ENCODE results near the gene RASA3. TPM values are rescaled to one million over a fixed set of nuclear protein-coding genes. Genes with fewer than 3 reads are reported as not detected.

RASA3 gene
- total RNA-seq, 1 experiment from 2014 or later: 10.0 TPM

DNA sequence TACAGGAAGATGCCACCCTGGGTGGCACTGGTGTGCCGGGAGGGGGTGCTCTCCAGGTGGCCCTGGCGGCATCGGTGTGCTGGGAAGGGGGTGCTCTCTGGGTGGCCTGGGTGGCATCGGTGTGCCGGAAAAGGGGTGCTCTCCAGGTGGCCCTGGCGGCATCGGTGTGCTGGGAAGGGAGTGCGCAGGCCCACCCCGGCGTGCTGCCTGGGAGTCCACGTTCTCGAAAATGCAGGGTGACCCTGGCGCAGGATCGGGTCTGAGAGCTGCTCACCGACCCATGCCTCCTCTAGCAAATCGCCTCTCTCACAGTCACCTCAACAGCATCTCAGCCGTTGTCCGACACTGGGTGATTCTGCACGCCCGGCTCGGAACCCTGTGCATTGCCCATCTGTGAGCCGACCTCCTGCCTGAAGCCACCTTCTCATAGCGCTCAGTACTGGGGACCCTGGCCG, 36.4 kb downstream of the RASA3 start:
- no peak overlapping the region for H3K4me3 ChIP-seq
- ChIA-PET CTCF (no interaction called here), POLR2A (ENCODE audit: unreplicated experiment) (interaction anchor here (0.7 kb wide), 1 partner anchor 136 kb away, joined by 4 read pairs; no protein-coding TSS in a partner anchor)
- intact Hi-C loops (cut with micrococcal nuclease; ENCODE audit: unreplicated experiment): no loop called here
- no peak overlapping the region for H3K27ac ChIP-seq
- peaks cover 17% of the 10 kb centered on the region; the same call in 1 of the 2 replicates for H3K9me3 ChIP-seq (ENCODE audit: insufficient read depth, low read depth)
- TF ChIP-seq, protein P1, sequence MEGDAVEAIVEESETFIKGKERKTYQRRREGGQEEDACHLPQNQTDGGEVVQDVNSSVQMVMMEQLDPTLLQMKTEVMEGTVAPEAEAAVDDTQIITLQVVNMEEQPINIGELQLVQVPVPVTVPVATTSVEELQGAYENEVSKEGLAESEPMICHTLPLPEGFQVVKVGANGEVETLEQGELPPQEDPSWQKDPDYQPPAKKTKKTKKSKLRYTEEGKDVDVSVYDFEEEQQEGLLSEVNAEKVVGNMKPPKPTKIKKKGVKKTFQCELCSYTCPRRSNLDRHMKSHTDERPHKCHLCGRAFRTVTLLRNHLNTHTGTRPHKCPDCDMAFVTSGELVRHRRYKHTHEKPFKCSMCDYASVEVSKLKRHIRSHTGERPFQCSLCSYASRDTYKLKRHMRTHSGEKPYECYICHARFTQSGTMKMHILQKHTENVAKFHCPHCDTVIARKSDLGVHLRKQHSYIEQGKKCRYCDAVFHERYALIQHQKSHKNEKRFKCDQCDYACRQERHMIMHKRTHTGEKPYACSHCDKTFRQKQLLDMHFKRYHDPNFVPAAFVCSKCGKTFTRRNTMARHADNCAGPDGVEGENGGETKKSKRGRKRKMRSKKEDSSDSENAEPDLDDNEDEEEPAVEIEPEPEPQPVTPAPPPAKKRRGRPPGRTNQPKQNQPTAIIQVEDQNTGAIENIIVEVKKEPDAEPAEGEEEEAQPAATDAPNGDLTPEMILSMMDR (conservative IDR thresholded peaks at IDR 0.05): no peak
- no peak for TF ChIP-seq EZH2 (IDR thresholded peaks at IDR 0.05; ENCODE audit: low read depth)
- no peaks in the 10 kb centered on the region for H3K36me3 ChIP-seq (ENCODE audit: low read depth)
- H3K4me1 ChIP-seq (replicated peaks; ENCODE audit: insufficient read depth): no peaks in the 10 kb centered on the region
- no peak overlapping the region for H2AFZ ChIP-seq
- no TSS peak for BruUV-seq (replicated peaks)
- H4K20me1 ChIP-seq (ENCODE audit: insufficient read depth): no peaks in the 10 kb centered on the region
- no peak for DNase-seq
- H3K79me2 ChIP-seq (ENCODE audit: low read depth): no peaks in the 10 kb centered on the region
- no peaks in the 10 kb centered on the region for H3K27me3 ChIP-seq (ENCODE audit: insufficient read depth, low read depth)
- H3K9me2 ChIP-seq (ENCODE audit: insufficient read depth): no peaks in the 10 kb centered on the region
- H3F3A ChIP-seq (ENCODE audit: insufficient read depth, low read depth): peaks cover 11% of the 10 kb centered on the region; the same call in 1 of the 2 replicates
- no peak overlapping the region for H3K4me2 ChIP-seq

- Histone ChIP-seq H3K4me3 (no peak overlapping the region), H4K20me1 (ENCODE audit: insufficient read depth) (no peaks in the 10 kb centered on the region), H3K27ac (no peak overlapping the region), H3K27me3 (ENCODE audit: insufficient read depth, low read depth) (no peaks in the 10 kb centered on the region), H3K4me2 (no peak overlapping the region), H3K9me2 (ENCODE audit: insufficient read depth) (no peaks in the 10 kb centered on the region), H3K4me1 (replicated peaks; ENCODE audit: insufficient read depth) (no peaks in the 10 kb centered on the region), H3K9me3 (ENCODE audit: insufficient read depth, low read depth) (peaks cover 18% of the 10 kb centered on the region; the same call in 1 of the 2 replicates), H2AFZ (no peak overlapping the region), H3K79me2 (ENCODE audit: low read depth) (no peaks in the 10 kb centered on the region), H3K36me3 (ENCODE audit: low read depth) (no peaks in the 10 kb centered on the region), H3F3A (ENCODE audit: insufficient read depth, low read depth) (peaks cover 6% of the 10 kb centered on the region; the same call in 1 of the 2 replicates)
- intact Hi-C loops (cut with micrococcal nuclease; ENCODE audit: unreplicated experiment): no loop called here
- TF ChIP-seq EZH2 (IDR thresholded peaks at IDR 0.05; ENCODE audit: low read depth): no peak
- TF ChIP-seq, protein P1 (conservative IDR thresholded peaks at IDR 0.05): no peak
- no TSS peak for BruUV-seq (replicated peaks)
- ChIA-PET POLR2A (ENCODE audit: unreplicated experiment) (no interaction called here), CTCF (no interaction called here)
- DNase-seq: no peak
Observed at GRCh38 chr13:114095486-114095885, 36.9 kb downstream of the RASA3 start.

DNA sequence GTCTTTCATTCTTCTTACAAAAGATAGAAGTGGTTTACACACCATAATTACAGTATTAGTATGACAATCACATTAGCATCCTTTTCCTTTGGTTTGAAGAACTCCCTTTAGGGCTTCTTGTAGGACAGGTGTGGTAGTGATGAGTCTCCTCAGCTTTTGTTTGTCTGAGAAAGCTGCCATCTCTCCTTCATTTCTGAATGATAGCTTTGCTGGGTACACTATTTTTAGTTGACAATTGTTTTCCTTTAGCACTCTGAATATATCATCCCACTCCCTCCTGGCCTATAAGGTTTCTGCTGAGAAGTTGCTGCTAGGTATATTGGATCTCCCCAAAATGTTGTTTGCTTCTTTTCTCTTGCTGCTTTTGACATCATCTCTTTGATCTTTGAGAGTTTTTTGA, 39.3 kb downstream of the RASA3 start:
- H3K9me2 ChIP-seq (ENCODE audit: insufficient read depth): no peaks in the 10 kb centered on the region
- no TSS peak for BruUV-seq (replicated peaks)
- H2AFZ ChIP-seq: no peak overlapping the region
- CTCF ChIA-PET: interaction anchor here (0.5 kb wide), 1 partner anchor 38 kb away, joined by 3 read pairs; no protein-coding TSS in a partner anchor
- no peaks in the 10 kb centered on the region for H3K79me2 ChIP-seq (ENCODE audit: low read depth)
- H3K27me3 ChIP-seq (ENCODE audit: insufficient read depth, low read depth): no peaks in the 10 kb centered on the region
- no peak overlapping the region for H3K27ac ChIP-seq
- H3K4me1 ChIP-seq (replicated peaks; ENCODE audit: insufficient read depth): no peaks in the 10 kb centered on the region
- no peaks in the 10 kb centered on the region for H3K36me3 ChIP-seq (ENCODE audit: low read depth)
- H3K9me3 ChIP-seq (ENCODE audit: insufficient read depth, low read depth): peaks cover 18% of the 10 kb centered on the region; the same call in 1 of the 2 replicates
- H3K4me3 ChIP-seq: no peak overlapping the region
- H3K4me2 ChIP-seq: no peak overlapping the region
- intact Hi-C loops (cut with micrococcal nuclease; ENCODE audit: unreplicated experiment): no loop called here
- TF ChIP-seq EZH2 (IDR thresholded peaks at IDR 0.05; ENCODE audit: low read depth): no peak
- no peak for DNase-seq
- POLR2A ChIA-PET (ENCODE audit: unreplicated experiment): no interaction called here
- H4K20me1 ChIP-seq (ENCODE audit: insufficient read depth): no peaks in the 10 kb centered on the region
- H3F3A ChIP-seq (ENCODE audit: insufficient read depth, low read depth): no peaks in the 10 kb centered on the region

DNA sequence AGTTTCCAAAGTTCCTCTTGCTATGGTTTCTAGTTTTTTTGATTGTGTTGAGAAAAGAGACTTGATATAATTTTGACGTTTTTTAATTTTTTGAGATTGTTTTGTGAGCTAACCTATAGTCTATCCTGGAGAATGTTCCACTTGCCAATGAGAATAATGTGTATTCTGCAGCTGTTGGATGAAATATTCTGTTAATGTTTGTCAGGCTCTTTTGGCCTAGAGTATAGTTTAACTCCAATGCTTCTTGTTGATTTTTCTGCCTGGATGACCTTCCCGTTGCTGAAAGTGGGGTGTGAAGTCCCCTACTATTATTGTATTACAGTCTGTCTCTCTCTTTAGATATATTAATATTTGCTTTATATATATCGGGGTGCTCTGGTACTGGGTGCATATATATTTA, 40.0 kb downstream of the RASA3 start:
- Histone ChIP-seq H3K4me2 (no peak overlapping the region), H3K9me2 (ENCODE audit: insufficient read depth) (no peaks in the 10 kb centered on the region), H3K27me3 (ENCODE audit: insufficient read depth, low read depth) (no peaks in the 10 kb centered on the region), H3K4me3 (no peak overlapping the region), H3K36me3 (ENCODE audit: low read depth) (no peaks in the 10 kb centered on the region), H3K27ac (no peak overlapping the region), H3K4me1 (replicated peaks; ENCODE audit: insufficient read depth) (no peaks in the 10 kb centered on the region), H3K9me3 (ENCODE audit: insufficient read depth, low read depth) (peaks cover 18% of the 10 kb centered on the region; the same call in 1 of the 2 replicates), H3K79me2 (ENCODE audit: low read depth) (no peaks in the 10 kb centered on the region), H2AFZ (no peak overlapping the region), H4K20me1 (ENCODE audit: insufficient read depth) (no peaks in the 10 kb centered on the region), H3F3A (ENCODE audit: insufficient read depth, low read depth) (no peaks in the 10 kb centered on the region)
- ChIA-PET CTCF (no interaction called here), POLR2A (ENCODE audit: unreplicated experiment) (interaction anchor here (0.6 kb wide), 1 partner anchor 189 kb away, joined by 6 read pairs; no protein-coding TSS in a partner anchor)
- DNase-seq: no peak
- BruUV-seq (replicated peaks): no TSS peak
- intact Hi-C loops (cut with micrococcal nuclease; ENCODE audit: unreplicated experiment): no loop called here
- TF ChIP-seq, protein P1 (conservative IDR thresholded peaks at IDR 0.05): no peak
- no peak for TF ChIP-seq EZH2 (IDR thresholded peaks at IDR 0.05; ENCODE audit: low read depth)
